Daoy (cell line): ENCODE measurements around the gene ARID5B. TPM values are rescaled to one million over a fixed set of nuclear protein-coding genes. Genes with fewer than 3 reads are reported as not detected.

ENCODE experiments used
- DNase-seq: peaks from one replicate; pipeline ENCODE4 v3.0.0-alpha.2; 2015; ENCODE audit warnings: low read depth
- total RNA-seq: library from RNA; depleted of rRNA; stranded (reverse); fragments of >200 nt; shearing (Covaris generic); gene quantifications from 2 replicates; pipeline ENCODE4 v1.2.3, GENCODE V29; 2014

Gene ARID5B
- total RNA-seq, 1 experiment from 2014 or later, result 4.7 TPM

DNA sequence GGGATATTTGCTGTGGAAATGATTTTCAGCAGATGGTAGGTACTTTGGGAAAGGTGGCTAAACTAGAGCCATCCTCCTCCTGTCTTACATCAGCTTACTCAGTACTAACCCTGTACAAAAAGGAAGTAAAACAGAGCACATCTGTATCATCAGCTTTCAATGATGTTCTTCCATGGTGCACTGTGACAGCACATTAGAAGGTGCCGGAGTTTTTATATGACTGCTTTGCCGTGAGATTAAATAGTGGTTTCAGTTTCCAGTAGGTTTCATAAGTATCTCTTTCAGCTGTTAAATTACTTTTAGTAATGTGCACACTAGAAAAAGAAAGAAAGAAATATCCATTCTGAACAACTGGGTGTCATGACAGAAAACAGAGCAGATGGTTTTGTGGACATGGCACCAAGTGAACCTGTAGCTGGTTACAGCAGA is 86.5 kb downstream of the ARID5B start:
- no peak for DNase-seq

DNA sequence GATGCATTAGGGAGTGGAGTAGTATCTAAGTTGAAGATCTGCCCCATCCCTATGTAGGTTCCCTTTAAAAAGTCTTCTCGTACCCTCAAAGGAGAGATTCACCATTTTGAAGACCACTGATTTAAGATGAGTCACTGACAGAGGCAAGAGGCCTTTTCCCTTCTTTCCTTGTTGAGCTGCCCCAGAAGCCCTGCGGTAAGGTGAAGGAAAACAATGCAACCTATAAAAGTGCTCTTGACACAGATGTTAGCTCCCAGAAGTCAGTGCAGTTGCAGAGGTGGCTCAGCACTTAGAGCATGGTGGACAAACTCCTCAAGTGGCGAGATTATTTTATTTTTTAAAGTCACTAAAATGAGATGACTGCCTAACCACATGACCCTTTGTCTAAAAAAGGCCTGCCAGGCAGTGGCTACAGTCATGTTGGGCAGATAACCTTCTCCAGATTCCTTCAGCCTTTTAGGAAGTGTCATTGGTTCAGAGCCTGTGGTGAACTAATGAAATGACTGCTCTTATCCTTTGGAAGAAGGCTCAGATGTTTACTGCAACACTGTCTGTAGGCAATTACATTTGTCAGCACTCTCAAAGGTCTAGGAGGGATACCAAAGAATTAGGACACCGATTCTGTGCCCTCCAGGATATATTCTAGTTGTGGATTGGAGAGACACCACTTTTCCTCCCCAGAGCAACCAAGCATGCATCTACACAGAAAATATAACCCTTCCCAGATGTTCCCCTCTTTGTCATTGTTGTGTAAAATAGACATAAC is 88.7 kb downstream of the ARID5B start:
- no peak for DNase-seq

DNA sequence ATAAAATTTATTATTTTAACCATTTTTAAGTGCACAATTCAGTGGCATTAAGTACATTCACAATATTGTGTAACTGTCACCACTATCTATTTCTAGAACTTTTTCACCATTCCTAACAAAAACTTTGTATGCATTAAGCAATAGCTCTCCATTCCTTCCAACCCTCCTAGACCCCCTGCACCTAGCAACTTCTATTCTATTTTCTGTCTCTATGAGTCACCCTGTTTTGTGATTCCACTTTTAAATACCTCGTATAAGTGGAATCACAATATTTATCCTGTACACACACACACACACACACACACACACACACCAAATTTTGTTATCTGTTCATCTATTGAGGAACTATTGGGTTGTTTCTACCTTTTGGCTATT is 89.2 kb downstream of the ARID5B start:
- DNase-seq, result no peak

DNA sequence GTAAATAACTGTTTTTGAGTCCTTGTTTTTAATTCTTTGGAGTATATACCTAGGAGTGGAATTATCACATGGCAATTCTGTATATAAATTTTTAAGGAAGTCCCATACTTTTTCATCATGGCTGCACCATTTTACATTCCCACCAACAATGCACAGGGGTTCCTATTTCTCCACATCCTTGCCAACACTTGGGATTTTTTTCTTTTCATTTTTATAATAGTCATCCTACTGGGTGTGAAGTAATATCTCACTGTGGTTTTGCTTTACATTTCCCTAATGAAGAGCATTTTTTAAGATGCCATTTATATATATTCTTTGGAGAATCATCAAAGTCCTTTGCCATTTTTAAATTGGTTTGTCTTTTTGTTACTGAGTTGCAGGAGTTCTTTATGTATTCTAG is 89.7 kb downstream of the ARID5B start:
- no peak for DNase-seq

DNA sequence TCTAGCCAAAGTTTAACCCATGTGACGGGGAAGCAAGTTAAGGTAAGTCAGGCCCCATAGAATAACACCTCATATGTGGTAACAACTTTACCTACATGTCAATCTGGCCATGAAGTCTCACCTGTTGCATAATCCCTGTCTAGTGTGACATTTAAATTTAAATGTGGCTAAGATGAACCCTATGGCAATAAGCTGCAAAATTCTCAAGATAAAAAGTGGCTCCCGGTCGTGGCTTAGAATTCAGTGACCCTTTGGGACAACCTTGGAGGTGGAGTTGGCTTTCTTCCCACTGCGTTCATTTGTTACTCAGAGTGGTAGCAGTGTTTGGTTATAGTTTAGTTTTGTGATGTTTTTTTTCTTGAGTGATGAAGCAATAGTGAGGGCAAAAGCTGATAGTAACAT is 90.6 kb downstream of the ARID5B start:
- DNase-seq, result no peak

DNA sequence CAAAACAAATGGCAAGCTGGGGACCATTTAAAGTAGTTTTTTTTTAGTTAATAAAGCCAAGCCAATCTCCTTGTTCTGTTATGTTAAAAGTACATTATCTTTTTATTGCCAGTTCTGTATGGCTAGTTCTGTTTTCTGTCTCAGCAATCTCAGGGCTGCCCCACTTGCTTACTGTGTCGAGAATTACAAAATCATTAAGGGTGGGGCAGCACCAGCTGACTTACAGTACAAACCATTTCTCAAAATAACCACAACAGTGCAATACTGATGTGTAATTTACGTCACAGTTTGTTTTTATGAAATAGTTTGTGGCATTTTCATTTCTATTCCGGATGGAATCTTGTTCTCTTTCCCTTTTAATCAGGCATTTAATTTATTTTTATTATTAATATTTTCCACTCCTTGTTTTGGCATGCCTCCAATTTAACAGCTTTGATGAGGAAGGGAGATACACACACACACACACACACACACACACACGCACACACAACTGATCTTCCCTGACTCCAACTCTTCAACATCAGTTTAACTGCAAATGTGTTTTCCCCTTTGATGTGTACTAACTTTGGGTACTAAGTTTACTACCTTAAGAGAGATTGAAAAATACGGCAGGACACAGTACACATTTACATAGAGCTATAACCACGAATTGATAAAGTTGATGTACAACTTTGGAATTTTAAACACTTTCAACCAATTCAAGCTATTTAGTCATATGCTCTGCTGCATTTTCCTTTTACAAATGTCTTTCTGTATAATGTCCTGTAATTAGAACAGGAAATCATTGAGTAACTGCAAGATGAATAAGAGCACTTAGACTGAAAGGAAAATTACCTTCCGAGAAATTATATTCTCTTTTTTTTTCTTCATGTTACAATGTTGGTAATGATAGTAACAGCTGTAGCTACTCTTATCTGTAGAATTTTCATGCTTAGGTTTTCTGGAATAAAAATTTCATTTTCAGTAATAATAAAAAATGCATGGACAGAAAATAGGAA is 91.5 kb downstream of the ARID5B start:
- DNase-seq, result no peak

DNA sequence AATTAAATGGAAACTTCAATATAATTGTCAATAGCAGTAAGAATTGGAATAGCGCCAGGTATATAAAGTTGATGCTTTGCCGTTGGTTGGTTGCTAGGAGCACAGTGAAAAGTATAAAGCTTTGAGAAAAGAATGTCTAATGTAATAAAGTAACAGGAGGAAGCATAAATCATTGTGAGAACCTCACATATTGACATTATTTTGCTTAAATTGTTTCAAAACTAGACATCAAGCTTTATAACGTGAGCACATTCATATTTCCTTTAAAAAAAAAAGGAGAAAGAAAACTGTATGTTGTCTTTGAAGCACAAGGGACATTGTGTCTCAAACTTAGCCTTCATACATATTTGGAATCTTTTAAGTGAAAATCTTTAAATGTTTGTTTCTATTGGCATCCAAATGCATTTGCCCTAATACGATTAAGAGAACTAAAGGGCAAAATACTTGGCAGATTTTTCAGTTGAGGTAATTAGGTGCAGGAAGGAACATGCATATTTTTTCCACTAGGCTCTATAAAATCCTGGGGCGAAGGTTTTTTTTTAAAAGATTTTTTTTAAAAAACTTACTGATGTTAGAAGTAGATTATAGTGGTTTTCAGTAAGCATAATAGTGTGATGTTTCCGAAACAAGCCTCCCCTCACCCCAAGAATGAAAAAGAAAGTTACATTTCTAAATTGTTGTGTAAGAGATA is 92.4 kb downstream of the ARID5B start:
- no peak for DNase-seq

DNA sequence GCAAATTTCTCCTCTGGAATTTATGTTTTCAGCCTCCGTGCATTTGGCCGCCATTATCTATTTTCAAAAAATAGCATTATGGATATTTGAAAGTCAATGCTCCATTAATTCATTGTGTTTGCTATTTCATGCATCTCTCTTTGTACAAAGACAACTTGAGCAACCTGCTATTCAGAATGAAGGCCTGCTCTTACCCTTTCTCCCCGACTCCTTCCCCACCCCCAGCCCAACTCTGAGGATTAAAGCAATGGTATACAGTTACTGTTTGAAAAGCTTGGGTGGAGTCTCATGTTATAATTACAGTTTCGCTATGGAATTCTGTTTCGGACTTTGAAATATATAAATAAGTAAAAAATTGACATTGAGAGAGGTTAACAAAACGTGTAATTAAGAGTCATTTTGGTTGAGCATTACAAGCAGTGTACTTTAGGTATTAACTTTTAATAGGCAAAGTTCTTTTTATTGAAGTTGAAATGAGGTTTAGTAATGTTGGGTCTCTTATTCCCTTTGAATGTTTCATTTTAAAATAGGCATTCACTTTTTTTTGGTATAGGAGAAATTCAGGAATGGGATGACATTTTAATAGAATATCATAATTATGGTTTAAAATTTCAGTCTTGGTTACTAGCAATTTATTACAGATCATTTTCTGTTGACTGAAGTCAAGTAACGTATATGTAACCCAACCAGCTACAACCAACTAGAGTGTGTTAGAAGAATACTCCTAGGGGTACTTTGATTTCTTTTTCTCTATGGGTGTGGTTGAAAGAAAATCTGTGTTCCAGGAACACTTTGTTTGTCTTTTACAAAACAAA is 93.1 kb downstream of the ARID5B start:
- no peak for DNase-seq

DNA sequence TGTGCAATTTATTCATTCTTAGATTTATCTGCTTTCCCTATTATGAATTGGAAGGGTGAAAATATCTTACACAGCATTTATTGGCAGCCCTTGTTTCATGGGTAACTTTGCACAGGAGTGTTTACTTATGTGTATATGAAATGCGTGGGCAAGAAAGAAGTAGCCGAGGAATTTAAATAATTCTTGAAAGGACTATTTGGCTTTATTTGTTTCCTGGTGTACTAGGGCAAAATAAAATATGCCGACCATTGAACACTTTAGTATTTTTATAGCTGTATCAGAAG is 93.7 kb downstream of the ARID5B start:
- no peak for DNase-seq

DNA sequence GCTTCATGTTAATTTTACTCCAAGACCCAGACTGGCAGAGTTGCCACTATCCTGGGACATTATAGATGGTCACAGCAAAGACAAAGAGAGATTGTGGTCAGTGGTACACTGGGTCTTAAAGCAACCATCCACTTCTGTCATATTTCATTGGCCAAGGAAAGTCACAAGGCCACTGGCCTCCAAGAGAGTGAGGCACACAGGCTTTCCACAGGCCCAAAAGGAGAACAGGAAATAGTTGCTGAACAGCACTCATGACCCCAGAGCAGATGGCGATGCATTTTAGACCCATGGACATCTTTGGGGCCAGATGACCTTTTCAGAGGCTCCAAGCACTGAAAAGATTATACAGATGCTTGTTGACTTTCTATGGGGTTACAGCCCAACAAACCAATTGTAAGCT is 97.4 kb downstream of the ARID5B start:
- DNase-seq, result no peak

DNA sequence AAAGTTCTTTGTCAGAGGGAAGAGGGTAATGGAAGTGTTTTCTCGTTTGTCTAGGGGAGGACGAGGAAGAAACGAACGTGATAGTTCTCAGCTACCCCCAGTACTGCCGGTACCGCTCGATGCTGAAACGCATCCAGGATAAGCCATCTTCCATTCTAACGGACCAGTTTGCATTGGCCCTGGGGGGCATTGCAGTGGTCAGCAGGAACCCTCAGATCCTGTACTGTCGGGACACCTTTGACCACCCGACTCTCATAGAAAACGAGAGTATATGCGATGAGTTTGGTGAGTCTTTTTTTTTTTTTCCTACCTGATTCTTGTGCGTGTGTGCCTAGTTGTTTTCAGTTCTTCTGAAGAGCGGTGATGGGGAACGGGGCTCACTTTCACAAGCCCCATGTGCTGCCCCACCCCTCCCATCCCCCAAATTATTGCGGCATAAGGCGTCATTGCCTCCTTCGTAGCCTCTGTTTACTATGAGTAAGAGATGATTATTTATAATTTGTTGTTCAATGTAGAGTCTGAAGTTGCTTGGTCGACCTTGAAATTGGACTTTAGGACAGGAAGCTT is 98.6 kb downstream of the ARID5B start:
- no peak for DNase-seq

DNA sequence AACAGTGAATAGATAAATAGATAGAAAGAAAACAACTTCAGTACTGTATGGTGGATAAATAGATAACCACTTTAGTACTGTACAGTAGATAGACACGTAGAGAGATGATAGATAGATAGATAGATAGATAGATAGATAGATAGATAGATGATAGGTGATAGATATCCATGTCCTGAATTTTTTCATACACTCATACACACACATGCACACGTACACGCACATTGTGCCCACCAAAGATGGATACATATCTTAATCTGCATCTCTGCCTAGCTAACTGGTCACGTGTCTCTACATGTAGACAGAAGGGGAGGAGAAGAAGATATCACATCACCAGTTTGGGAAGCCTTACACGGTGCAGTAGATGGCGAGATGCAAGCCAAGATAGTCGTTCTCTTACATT is 99.2 kb downstream of the ARID5B start:
- DNase-seq, result no peak

DNA sequence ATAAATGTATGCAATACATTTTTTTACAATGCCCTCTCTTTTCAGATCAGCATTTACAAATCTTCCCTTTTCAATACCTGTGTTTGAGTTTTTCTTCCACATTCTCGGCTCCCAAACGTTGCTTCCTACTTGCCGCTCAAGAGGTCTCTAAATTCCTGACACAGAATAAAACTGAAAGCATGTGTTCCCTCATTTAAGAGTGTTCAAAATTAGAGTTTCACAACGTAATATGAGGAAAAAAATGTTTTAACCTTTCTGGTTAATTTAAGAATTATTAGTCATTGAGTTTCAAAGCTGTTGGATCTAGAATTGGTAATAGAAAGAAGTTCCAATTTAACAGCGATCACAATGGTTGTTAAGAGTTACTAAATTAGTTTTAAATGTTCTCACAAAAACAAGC is 100.4 kb downstream of the ARID5B start:
- no peak for DNase-seq

DNA sequence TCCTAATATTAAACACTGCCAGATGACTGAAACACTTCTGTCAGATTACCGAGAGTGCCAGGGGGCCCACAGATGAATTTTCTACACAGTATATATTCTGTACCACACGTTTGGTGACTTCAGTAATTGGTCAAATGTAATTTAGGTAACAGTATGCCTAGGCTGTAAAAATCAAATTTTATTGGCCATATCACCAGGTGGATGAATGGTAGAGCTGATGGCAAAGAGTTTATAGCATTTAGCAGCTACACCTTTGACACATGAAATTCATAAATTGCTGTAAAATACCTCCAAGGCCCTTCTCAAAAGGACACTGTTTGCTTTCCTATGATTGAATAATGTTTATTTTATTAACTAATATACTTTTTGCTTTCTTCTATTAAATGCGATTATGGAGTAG is 101.3 kb downstream of the ARID5B start:
- no peak for DNase-seq

DNA sequence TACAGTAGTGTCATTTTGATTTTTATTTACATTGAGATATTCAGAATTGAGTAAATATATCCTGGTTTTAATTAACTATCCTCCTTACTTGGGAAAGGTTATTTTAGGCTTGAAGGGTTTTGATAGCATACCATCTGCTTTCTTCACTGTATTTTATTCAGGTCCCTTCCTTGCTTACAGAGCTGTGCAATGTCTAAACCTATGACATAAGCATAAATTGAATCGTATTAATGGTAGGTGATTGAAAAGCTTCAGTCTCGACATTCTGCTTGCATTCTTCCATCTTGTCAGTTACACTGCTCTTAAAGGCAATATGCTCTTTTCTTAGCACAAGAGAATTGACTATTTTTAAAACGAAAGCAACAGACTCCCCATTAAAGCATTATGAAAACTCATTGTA is 102.5 kb downstream of the ARID5B start:
- no peak for DNase-seq

DNA sequence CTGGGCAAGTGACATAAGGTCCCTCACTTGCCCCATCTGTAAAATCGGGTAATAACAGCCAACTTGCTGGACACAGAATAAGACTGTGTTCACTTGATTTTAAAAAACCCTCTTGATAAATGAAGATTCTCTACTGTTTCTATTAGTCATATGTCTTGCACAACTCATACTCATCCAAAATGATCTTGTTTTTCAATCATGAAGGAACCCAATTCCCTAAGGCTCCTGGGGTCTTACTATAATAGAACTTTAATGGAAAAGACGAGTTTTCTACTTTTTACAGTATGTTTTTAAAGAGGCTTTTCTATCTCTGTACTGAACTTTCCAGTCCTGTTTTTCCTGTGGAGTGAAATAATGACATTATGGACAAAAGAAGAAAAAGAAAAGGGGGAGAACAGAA is 103.8 kb downstream of the ARID5B start:
- DNase-seq, result no peak

DNA sequence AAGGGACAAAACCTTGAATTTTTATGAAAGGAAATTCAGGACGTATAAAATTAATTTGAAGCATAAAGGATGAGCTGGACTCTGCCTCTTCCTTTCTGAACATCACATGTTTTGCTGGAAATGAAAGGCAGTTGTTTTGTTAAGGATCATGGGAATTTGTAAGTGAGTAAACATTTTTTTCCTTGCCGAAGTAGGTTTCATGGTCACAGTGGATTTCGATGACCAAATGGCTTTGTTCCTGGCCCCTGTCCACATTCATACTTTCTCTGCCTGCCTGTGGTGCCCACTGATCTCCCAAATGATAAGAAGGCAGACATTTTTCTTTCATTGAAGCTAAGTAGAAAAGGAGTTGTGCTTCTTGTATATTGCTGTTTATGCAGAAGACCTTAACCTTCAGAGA is 104.2 kb downstream of the ARID5B start:
- DNase-seq, result no peak

DNA sequence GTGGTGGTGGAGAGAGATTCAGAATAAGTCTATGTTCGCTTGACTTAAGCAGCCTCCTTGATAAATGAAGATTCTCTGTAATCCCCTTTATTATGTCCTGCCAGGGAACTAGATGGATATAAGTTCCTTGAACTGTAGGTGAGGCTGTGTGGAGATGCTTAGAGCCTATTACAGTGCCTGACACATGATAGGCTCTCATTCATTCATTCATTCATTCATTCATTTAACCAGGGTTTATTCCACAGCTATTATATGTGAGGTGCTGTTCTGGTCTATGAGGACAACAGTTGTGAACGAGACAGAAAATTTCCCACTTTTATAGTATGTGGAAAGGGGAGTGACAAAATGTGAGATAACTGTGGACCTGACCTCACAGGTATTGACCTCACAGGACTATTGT is 105.6 kb downstream of the ARID5B start:
- no peak for DNase-seq

DNA sequence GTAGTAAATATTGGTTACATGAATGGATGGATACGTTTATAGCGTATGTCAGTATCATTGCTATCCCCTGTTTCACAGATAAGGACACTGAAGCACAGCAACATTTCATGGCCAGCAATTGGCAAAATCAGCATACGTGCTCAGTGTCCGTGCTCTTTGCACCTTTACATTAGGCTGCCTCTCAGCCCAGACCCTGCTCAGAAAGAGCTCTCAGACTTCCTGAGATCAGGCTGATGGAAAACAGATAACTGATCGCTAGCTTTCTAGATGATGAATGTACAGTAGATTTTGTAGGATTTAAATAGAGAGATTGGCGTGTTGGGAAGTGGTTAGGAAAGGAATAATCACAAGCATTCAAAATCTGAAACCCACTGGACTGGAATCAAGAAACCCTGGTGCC is 106.7 kb downstream of the ARID5B start:
- no peak for DNase-seq

DNA sequence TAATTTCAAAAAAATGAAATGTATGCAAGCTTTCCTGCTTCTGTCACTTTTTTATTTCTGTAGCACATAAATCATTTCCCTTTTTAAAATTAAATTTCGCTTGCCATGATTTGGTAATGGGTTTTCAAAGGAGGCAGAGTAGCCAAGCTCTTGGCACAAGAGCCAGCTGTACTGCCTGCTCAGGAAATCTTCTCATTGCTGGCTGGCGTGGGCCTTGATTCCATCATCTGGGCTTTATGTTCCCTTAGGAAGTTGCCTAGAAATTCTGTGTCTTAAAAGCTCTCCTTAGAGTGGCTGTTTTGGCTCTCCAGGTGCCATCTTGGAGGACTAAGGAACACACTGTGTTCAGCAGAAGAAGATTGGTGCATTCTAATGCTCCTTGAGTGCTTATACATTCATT is 107.4 kb downstream of the ARID5B start:
- DNase-seq, result no peak

DNA sequence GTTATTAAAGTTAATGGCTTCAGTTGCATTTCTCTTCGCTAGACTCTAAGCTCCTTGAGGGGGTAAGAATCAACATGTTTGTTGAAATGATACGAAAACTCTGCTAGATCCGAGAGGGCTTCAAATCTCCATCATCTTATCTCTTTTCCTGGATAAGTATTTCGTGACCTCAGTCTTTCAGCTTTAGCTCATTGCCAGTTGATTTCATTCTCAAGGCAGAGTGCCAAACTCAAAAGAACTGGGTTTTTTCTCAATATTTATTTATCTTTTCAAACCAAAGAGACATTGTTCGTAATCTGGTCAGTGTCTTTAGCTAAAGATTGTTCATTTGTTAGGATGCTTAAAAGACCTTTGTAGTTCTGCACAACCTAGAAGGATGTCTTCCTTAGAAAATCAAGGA is 108.9 kb downstream of the ARID5B start:
- DNase-seq, result no peak
